GM21786 (cell line): Measurements from ENCODE around the gene MKRN1.
"Not testable (repeated sequence)": the region's sequence is repeated elsewhere in the genome, so short reads cannot be mapped to it uniquely, and the experiment has no call there.

Experiments used
- ATAC-seq: cut with Tn5 transposase; IDR thresholded peaks from one replicate; pipeline ENCODE4 v1.9.1; 2021; ENCODE audit not compliant: unreplicated experiment

MKRN1 gene

GRCh38 chr7:140435252-140435895 is 43.9 kb downstream of the MKRN1 start:
- ATAC-seq, result no peak

- no peak for ATAC-seq
Observed at GRCh38 chr7:140433396-140433795, 45.9 kb downstream of the MKRN1 start.

GRCh38 chr7:140426130-140426529 is 53.2 kb downstream of the MKRN1 start:
- no peak for ATAC-seq

GRCh38 chr7:140425718-140426117 is 53.6 kb downstream of the MKRN1 start:
- ATAC-seq, result no peak

GRCh38 chr7:140423501-140423900 is 55.8 kb downstream of the MKRN1 start:
- ATAC-seq, result no peak

GRCh38 chr7:140421521-140421920 is 57.8 kb downstream of the MKRN1 start:
- ATAC-seq, result no peak

GRCh38 chr7:140418653-140419052 is 60.7 kb downstream of the MKRN1 start:
- no peak for ATAC-seq

GRCh38 chr7:140418156-140418472 is 61.2 kb downstream of the MKRN1 start:
- ATAC-seq, result not testable (repeated sequence)

- no peak for ATAC-seq
Observed at GRCh38 chr7:140417456-140418155, 61.7 kb downstream of the MKRN1 start.

GRCh38 chr7:140416560-140416959 is 62.7 kb downstream of the MKRN1 start:
- ATAC-seq, result no peak

GRCh38 chr7:140415816-140416215 is 63.5 kb downstream of the MKRN1 start:
- not testable (repeated sequence) for ATAC-seq

GRCh38 chr7:140415361-140415760 is 63.9 kb downstream of the MKRN1 start:
- ATAC-seq, result no peak

GRCh38 chr7:140404565-140405065 is 74.7 kb downstream of the MKRN1 start:
- no peak for ATAC-seq

- peak; percentile 47 for ATAC-seq
Observed at GRCh38 chr7:140403878-140404564, 75.3 kb downstream of the MKRN1 start, which contains the start of gene RAB19. Gene RAB19 (plus strand): TSS chr7:140404058. CDS start chr7:140407647, 3,589 bp downstream.
